ENCODE results near the gene LAMTOR3. TPM values are rescaled to one million over a fixed set of nuclear protein-coding genes. Genes with fewer than 3 reads are reported as not detected.

Gene LAMTOR3
- total and polyA plus RNA-seq, 10 donors = 22.4 to 52.6 (median 37.9) TPM

DNA sequence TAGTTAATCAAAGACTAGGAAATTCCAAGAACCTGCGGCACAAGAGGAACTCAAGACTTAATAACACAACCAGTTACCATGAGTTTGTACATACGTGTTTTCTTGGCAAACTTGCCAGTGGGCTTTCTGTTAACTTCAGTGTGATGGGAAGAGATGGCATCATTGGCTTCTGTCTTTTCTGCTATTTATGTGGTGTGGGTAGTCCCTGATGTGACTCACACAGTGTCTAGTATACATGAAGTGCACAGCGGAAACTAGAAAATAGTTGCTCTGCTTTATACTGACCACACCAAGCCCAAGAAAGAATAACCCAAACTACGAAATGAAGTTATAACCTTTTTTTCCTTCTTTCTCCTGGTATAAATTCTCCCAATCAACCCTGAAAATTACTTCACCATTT lies 53.1 kb downstream of the LAMTOR3 start:
- intact Hi-C loops (cut with DNase I; ENCODE audit: low total_unique reads) = no loop called here
- peaks cover 0 to 79% (median 20%) of the 10 kb centered on the region in 6 donors for H3K36me3 ChIP-seq
- H3K9me3 ChIP-seq = no peaks in the 10 kb centered on the region
- WGBS, 5 donors = 83 to 89% (median 85%) methylated on average over 4 of the region's 4 CpGs
- no peak overlapping the region for H3K4me3 ChIP-seq
- peaks cover 0 to 25% (median 13%) of the 10 kb centered on the region in 6 donors for H3K4me1 ChIP-seq
- no peaks in the 10 kb centered on the region for H3K27me3 ChIP-seq (replicated peaks in 1 of 7)
- DNase-seq = no peak
- TF ChIP-seq POLR2AphosphoS5 (IDR thresholded peaks at IDR 0.05) = no peak
- no peak for TF ChIP-seq POLR2A (IDR thresholded peaks at IDR 0.05)
- no peak for TF ChIP-seq CTCF (IDR thresholded peaks at IDR 0.05 in 8 of 11, conservative IDR thresholded peaks at IDR 0.05 in 3 of 11)
- no peak overlapping the region for H3K27ac ChIP-seq

- peaks cover 0 to 93% (median 25%) of the 10 kb centered on the region in 6 donors for H3K36me3 ChIP-seq
- H3K9me3 ChIP-seq = no peaks in the 10 kb centered on the region
- no peak for DNase-seq
- H3K27me3 ChIP-seq (replicated peaks in 1 of 7) = no peaks in the 10 kb centered on the region
- 63 to 97% (median 70%) methylated on average over 2 of the region's 2 CpGs for WGBS, 5 donors
- intact Hi-C loops (cut with DNase I; ENCODE audit: low total_unique reads) = no loop called here
- no peak overlapping the region for H3K4me3 ChIP-seq
- H3K4me1 ChIP-seq = peaks cover 0 to 3% (median under 1%) of the 10 kb centered on the region in 6 donors
- no peak for TF ChIP-seq CTCF (IDR thresholded peaks at IDR 0.05 in 8 of 11, conservative IDR thresholded peaks at IDR 0.05 in 3 of 11)
- no peak for TF ChIP-seq POLR2AphosphoS5 (IDR thresholded peaks at IDR 0.05)
- TF ChIP-seq POLR2A (IDR thresholded peaks at IDR 0.05) = no peak
- H3K27ac ChIP-seq = no peak overlapping the region
These were observed 55.3 kb downstream of the LAMTOR3 start for GRCh38 chr4:99838927-99839326.

- Histone ChIP-seq H3K27ac (no peak overlapping the region), H3K36me3 (peaks cover 0 to 65% (median 18%) of the 10 kb centered on the region in 6 donors), H3K9me3 (no peaks in the 10 kb centered on the region), H3K27me3 (replicated peaks in 1 of 7) (no peaks in the 10 kb centered on the region), H3K4me1 (no peaks in the 10 kb centered on the region), H3K4me3 (no peak overlapping the region)
- WGBS, 5 donors = 77 to 99% (median 97%) methylated on average over 2 of the region's 2 CpGs
- DNase-seq = no peak
- intact Hi-C loops (cut with DNase I; ENCODE audit: low total_unique reads) = no loop called here
- TF ChIP-seq POLR2A (IDR thresholded peaks at IDR 0.05) (no peak), POLR2AphosphoS5 (IDR thresholded peaks at IDR 0.05) (no peak), CTCF (IDR thresholded peaks at IDR 0.05 in 8 of 11, conservative IDR thresholded peaks at IDR 0.05 in 3 of 11) (no peak)
These were observed 58.3 kb downstream of the LAMTOR3 start for GRCh38 chr4:99835942-99836341.

- Histone ChIP-seq H3K27ac (no peak overlapping the region), H3K27me3 (replicated peaks in 1 of 7) (no peaks in the 10 kb centered on the region), H3K4me3 (no peak overlapping the region), H3K4me1 (peaks cover 0 to 3% (median 0%) of the 10 kb centered on the region in 6 donors), H3K9me3 (no peaks in the 10 kb centered on the region), H3K36me3 (peaks cover 0 to 51% (median 18%) of the 10 kb centered on the region in 6 donors)
- intact Hi-C loops (cut with DNase I; ENCODE audit: low total_unique reads) = no loop called here
- TF ChIP-seq POLR2A (IDR thresholded peaks at IDR 0.05) (no peak), POLR2AphosphoS5 (IDR thresholded peaks at IDR 0.05) (no peak), CTCF (IDR thresholded peaks at IDR 0.05 in 8 of 11, conservative IDR thresholded peaks at IDR 0.05 in 3 of 11) (no peak)
- WGBS, 5 donors = 86 to 97% (median 93%) methylated on average over 7 of the region's 7 CpGs
- DNase-seq = no peak
These were observed 59.7 kb downstream of the LAMTOR3 start for GRCh38 chr4:99834569-99834968.

Measured in spleen (tissue), 11 donors.